Osteocyte (in vitro differentiated cells): ENCODE results near the gene CEMIP2. TPM values are rescaled to one million over a fixed set of nuclear protein-coding genes. Genes with fewer than 3 reads are reported as not detected.

Source experiments
- DNase-seq: peaks from one replicate; pipeline ENCODE4 v3.0.0; 2021; ENCODE audit warnings: mixed read lengths; ENCODE audit not compliant: unreplicated experiment; ENCODE audit errors: extremely low spot score
- H3K27ac Mint-ChIP-seq: one replicate; pipeline ENCODE4 v1.8.0; 2021; ENCODE audit warnings: mild to moderate bottlenecking, mixed read lengths; ENCODE audit not compliant: unreplicated experiment
- H3K27me3 Mint-ChIP-seq: one replicate; pipeline ENCODE4 v1.8.0; 2021; ENCODE audit warnings: mixed read lengths; ENCODE audit not compliant: unreplicated experiment
- H3K36me3 Mint-ChIP-seq: one replicate; pipeline ENCODE4 v1.8.0; 2021; ENCODE audit warnings: mixed read lengths; ENCODE audit not compliant: unreplicated experiment
- H3K4me1 Mint-ChIP-seq: one replicate; pipeline ENCODE4 v1.8.0; 2021; ENCODE audit warnings: mixed read lengths; ENCODE audit not compliant: unreplicated experiment
- H3K4me3 Mint-ChIP-seq: one replicate; pipeline ENCODE4 v1.8.0; 2021; ENCODE audit warnings: mild to moderate bottlenecking, moderate library complexity, mixed read lengths; ENCODE audit not compliant: unreplicated experiment
- H3K9me3 Mint-ChIP-seq: one replicate; pipeline ENCODE4 v1.8.0; 2021; ENCODE audit warnings: mixed read lengths; ENCODE audit not compliant: unreplicated experiment
- total RNA-seq: library from RNA; stranded (reverse); gene quantifications from 2 replicates; pipeline ENCODE4 v1.2.1, GENCODE V29; 2021
- TF ChIP-seq, protein P1 (sequence below): fragments of 200-600 bp; sonication (generic); IDR thresholded peaks from 2 replicates; pipeline ENCODE4 v1.5.0; 2021; ENCODE audit warnings: antibody characterized with exemption, mild to moderate bottlenecking, moderate library complexity

Gene CEMIP2
- total RNA-seq, 1 donor from 2014 or later = 20.9 TPM

DNA sequence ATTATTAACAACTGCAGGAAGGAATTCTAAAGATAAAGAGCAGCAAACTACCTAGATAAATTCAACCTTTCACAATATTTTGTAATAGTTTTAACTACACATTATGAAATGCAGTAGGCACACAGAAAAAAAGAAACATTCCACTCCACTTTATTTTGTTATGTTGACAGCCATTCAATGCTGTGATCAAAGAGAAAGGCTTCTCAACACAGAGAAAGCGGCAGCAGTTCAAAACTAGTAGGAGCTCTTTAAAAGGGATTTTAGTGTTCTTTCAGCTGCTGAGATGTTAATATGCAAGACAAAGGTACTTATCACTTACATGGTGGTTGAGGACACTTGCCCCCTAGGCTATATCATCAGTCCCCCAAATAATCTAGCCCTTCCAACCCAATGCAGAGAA, 11.6 kb downstream of the CEMIP2 start:
- DNase-seq = no peak
- no peaks in the 10 kb centered on the region for H3K9me3 Mint-ChIP-seq
- no peak overlapping the region for H3K4me3 Mint-ChIP-seq
- H3K27ac Mint-ChIP-seq = no peak overlapping the region
- H3K27me3 Mint-ChIP-seq = no peaks in the 10 kb centered on the region
- TF ChIP-seq, protein P1, sequence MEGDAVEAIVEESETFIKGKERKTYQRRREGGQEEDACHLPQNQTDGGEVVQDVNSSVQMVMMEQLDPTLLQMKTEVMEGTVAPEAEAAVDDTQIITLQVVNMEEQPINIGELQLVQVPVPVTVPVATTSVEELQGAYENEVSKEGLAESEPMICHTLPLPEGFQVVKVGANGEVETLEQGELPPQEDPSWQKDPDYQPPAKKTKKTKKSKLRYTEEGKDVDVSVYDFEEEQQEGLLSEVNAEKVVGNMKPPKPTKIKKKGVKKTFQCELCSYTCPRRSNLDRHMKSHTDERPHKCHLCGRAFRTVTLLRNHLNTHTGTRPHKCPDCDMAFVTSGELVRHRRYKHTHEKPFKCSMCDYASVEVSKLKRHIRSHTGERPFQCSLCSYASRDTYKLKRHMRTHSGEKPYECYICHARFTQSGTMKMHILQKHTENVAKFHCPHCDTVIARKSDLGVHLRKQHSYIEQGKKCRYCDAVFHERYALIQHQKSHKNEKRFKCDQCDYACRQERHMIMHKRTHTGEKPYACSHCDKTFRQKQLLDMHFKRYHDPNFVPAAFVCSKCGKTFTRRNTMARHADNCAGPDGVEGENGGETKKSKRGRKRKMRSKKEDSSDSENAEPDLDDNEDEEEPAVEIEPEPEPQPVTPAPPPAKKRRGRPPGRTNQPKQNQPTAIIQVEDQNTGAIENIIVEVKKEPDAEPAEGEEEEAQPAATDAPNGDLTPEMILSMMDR = no peak
- peaks cover 51% of the 10 kb centered on the region for H3K4me1 Mint-ChIP-seq
- no peaks in the 10 kb centered on the region for H3K36me3 Mint-ChIP-seq

DNA sequence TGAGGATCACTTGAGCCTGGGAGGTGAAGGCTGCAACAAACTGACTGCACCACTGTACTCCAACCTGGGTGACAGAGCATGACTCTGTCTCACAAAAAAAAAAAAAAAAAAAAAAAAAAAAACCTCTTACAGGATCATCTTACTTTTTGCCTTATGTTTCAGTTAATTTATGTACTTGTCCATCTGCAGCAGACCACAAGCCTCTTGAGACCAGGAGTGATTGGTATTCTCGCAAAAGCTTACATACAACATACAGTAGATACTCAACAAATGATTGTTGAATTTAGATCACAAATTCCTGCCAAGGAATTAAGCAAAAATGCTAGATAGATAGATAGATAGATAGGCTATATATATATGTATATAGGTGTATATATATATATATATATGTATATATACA, 12.4 kb downstream of the CEMIP2 start:
- no peak overlapping the region for H3K4me3 Mint-ChIP-seq
- H3K27ac Mint-ChIP-seq = no peak overlapping the region
- TF ChIP-seq, protein P1 = no peak
- DNase-seq = no peak
- no peaks in the 10 kb centered on the region for H3K36me3 Mint-ChIP-seq
- H3K27me3 Mint-ChIP-seq = no peaks in the 10 kb centered on the region
- H3K9me3 Mint-ChIP-seq = no peaks in the 10 kb centered on the region
- peaks cover 43% of the 10 kb centered on the region for H3K4me1 Mint-ChIP-seq

DNA sequence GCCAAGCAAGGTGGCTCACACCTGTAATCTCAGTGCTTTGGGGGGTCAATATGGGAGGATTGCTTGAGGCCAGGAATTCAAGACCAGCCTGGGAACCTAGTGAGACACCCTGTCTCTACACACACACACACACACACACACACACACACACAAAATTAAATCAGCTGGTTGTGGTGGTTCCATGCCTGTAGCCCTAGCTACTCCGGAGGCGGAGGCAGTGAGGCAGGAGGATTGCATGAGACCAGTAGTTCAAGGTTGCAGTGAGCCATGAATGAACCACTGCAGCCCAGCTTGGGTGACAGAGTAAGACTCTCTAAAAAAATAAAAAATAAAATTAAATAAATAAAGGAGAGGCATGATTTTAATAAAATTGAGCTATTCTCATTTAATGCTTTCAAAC, 13.1 kb downstream of the CEMIP2 start:
- DNase-seq = no peak
- TF ChIP-seq, protein P1 = no peak
- Mint-ChIP-seq H3K4me3 (no peak overlapping the region), H3K27me3 (no peaks in the 10 kb centered on the region), H3K9me3 (no peaks in the 10 kb centered on the region), H3K27ac (no peak overlapping the region), H3K36me3 (no peaks in the 10 kb centered on the region), H3K4me1 (peaks cover 36% of the 10 kb centered on the region)

- TF ChIP-seq, protein P1 = no peak
- Mint-ChIP-seq H3K4me3 (no peak overlapping the region), H3K9me3 (no peaks in the 10 kb centered on the region)
These were observed 14.2 kb downstream of the CEMIP2 start for GRCh38 chr9:71754151-71754550.

DNA sequence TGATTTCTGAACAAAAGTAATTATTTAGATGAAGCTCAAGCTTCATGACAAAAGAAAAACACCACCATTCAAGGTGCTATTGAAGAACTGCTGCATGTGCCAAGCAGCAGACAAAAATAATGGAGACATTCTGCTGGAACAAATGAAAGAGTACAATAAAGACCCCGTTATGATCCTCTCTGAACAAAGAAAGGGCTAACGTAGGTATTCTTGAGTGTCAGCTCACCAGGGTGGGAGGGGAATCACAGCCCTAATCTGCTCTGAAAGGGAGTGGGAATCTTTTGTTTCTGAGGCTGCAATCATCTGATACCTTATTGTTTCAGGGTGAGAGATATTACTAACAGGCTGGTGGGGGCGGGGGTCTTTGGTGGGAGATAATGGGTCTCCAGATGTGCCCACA, 15.4 kb downstream of the CEMIP2 start:
- Mint-ChIP-seq H3K4me3 (no peak overlapping the region), H3K27me3 (no peaks in the 10 kb centered on the region), H3K9me3 (no peaks in the 10 kb centered on the region), H3K4me1 (peaks cover 32% of the 10 kb centered on the region), H3K27ac (no peak overlapping the region), H3K36me3 (no peaks in the 10 kb centered on the region)
- DNase-seq = no peak
- TF ChIP-seq, protein P1 = no peak

More at GRCh38 chr9:71754151-71754550, 14.2 kb downstream of the CEMIP2 start:
- no peaks in the 10 kb centered on the region for H3K36me3 Mint-ChIP-seq
- no peak overlapping the region for H3K27ac Mint-ChIP-seq
- no peak for DNase-seq
- peaks cover 32% of the 10 kb centered on the region for H3K4me1 Mint-ChIP-seq
- no peaks in the 10 kb centered on the region for H3K27me3 Mint-ChIP-seq
